Loucy (cell line): Measurements from ENCODE around the gene N4BP2L2.

Experiments used
- EZH2phosphoT487 ChIP-seq: fragments of 200-600 bp; IDR thresholded peaks from 2 replicates; pipeline ENCODE4 v1.6.1; 2018; ENCODE audit warnings: antibody characterized with exemption, mild to moderate bottlenecking, moderate library complexity, borderline replicate concordance
- TF ChIP-seq, protein P1 (sequence below): fragments of 200-600 bp; sonication (generic); conservative IDR thresholded peaks from 2 replicates; pipeline ENCODE4 v1.5.1; 2014; ENCODE audit warnings: mild to moderate bottlenecking, antibody characterized with exemption, low read length

DNA sequence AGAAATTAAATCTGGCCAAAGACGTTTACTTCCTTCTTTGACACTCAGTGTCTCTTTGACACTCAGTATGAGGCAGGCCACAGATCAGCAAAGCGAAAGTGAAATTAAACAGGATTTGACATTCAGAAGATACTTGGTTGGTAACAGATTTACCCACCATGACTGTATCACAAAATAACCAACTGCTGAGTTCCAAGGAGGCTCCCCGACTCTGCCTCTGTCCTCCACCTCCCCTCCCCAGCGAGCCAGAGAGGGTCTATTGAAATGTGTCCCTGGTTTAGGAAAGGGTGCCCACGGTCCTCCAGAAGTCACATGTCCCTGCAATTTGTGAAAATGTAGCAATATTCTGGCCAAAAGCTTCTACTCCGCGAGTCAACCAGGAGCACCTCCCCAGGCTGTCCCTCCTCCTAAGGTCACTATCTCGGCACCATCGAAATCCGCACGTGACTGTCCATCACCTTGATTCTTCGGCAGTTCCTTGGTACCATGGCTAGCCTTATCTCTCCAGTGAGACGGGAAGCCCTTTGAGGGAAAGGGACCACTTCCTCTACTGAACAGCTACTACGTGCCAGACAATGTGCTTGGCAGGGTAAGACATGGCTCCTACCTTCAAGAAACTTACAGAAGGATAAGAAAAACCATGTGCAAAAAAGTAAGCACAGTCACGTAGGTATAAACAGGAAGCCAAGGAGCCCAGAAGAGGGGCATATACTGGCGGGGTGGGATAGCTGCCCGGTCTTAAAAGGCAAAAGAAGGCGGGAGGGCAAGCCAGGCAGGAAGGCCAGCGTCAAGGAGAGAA lies 112.2 kb downstream of the N4BP2L2 start:
- TF ChIP-seq, protein P1, sequence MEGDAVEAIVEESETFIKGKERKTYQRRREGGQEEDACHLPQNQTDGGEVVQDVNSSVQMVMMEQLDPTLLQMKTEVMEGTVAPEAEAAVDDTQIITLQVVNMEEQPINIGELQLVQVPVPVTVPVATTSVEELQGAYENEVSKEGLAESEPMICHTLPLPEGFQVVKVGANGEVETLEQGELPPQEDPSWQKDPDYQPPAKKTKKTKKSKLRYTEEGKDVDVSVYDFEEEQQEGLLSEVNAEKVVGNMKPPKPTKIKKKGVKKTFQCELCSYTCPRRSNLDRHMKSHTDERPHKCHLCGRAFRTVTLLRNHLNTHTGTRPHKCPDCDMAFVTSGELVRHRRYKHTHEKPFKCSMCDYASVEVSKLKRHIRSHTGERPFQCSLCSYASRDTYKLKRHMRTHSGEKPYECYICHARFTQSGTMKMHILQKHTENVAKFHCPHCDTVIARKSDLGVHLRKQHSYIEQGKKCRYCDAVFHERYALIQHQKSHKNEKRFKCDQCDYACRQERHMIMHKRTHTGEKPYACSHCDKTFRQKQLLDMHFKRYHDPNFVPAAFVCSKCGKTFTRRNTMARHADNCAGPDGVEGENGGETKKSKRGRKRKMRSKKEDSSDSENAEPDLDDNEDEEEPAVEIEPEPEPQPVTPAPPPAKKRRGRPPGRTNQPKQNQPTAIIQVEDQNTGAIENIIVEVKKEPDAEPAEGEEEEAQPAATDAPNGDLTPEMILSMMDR, result no peak
- TF ChIP-seq EZH2phosphoT487, result no peak
